SU-DHL-6 (cell line): ENCODE measurements around the gene SLC16A10.

Source experiments
- CTCF ChIP-seq: fragments of 200-600 bp; sonication (generic); IDR thresholded peaks from one replicate; pipeline ENCODE4 v1.5.1; 2017; ENCODE audit warnings: antibody characterized with exemption, mild to moderate bottlenecking, low read length, moderate library complexity; ENCODE audit not compliant: insufficient read depth, poor library complexity, severe bottlenecking
- EZH2phosphoT487 ChIP-seq: fragments of 200-600 bp; sonication (generic), shearing (Covaris generic); conservative IDR thresholded peaks from 2 replicates; pipeline ENCODE4 v1.6.1; 2018; ENCODE audit warnings: mild to moderate bottlenecking, antibody characterized with exemption, low read length, moderate library complexity, mixed read lengths

GRCh38 chr6:111161650-111162049 is 74.3 kb downstream of the SLC16A10 start:
- no peak for TF ChIP-seq CTCF
- TF ChIP-seq EZH2phosphoT487, result no peak
